GM23248 (cell line): ENCODE data around the gene KRTAP5-6. TPM values are rescaled to one million over a fixed set of nuclear protein-coding genes. Genes with fewer than 3 reads are reported as not detected.

Experiments
- DNase-seq: peaks from one replicate; pipeline ENCODE4 v3.0.0-alpha.2; 2015
- H2AFZ ChIP-seq: fragments of 200-600 bp; sonication (generic); 2 replicates; pipeline ENCODE4 v1.6.1; 2016; ENCODE audit warnings: antibody characterized with exemption
- H3F3A ChIP-seq: fragments of 200-600 bp; sonication (generic); 2 replicates; pipeline ENCODE4 v1.6.1; 2016; ENCODE audit warnings: mild to moderate bottlenecking, antibody characterized with exemption, mixed run types; ENCODE audit not compliant: insufficient read depth
- H3K27ac ChIP-seq: fragments of 200-600 bp; sonication (generic); 2 replicates; pipeline ENCODE4 v1.5.1; 2016; ENCODE audit warnings: mild to moderate bottlenecking
- H3K27me3 ChIP-seq: fragments of 200-600 bp; sonication (generic); replicated peaks from 2 replicates; pipeline ENCODE4 v1.6.1; 2016; ENCODE audit warnings: mild to moderate bottlenecking; ENCODE audit not compliant: insufficient read depth
- H3K36me3 ChIP-seq: fragments of 200-600 bp; sonication (generic); 2 replicates; pipeline ENCODE4 v1.6.1; 2016; ENCODE audit warnings: low read depth, mild to moderate bottlenecking
- H3K4me1 ChIP-seq: fragments of 200-600 bp; sonication (generic); 2 replicates; pipeline ENCODE4 v1.6.1; 2016; ENCODE audit warnings: mild to moderate bottlenecking; ENCODE audit not compliant: insufficient read depth
- H3K4me2 ChIP-seq: fragments of 200-600 bp; sonication (generic); one replicate; pipeline ENCODE4 v1.6.1; 2016; ENCODE audit warnings: mild to moderate bottlenecking; ENCODE audit not compliant: unreplicated experiment
- H3K4me3 ChIP-seq: fragments of 200-600 bp; sonication (generic); 2 replicates; pipeline ENCODE4 v1.5.1; 2016; ENCODE audit warnings: mild to moderate bottlenecking
- H3K79me2 ChIP-seq: fragments of 200-600 bp; sonication (generic); 2 replicates; pipeline ENCODE4 v1.6.1; 2016; ENCODE audit warnings: mild to moderate bottlenecking; ENCODE audit not compliant: insufficient read depth
- H3K9ac ChIP-seq: fragments of 200-600 bp; sonication (generic); 2 replicates; pipeline ENCODE4 v1.6.1; 2016; ENCODE audit warnings: mild to moderate bottlenecking
- H3K9me2 ChIP-seq: fragments of 200-600 bp; sonication (generic); 2 replicates; pipeline ENCODE4 v1.6.1; 2016; ENCODE audit warnings: mixed run types, mild to moderate bottlenecking, moderate library complexity; ENCODE audit not compliant: insufficient read depth
- H3K9me3 ChIP-seq: fragments of 200-600 bp; sonication (generic); one replicate; pipeline ENCODE4 v1.6.1; 2017; ENCODE audit warnings: low read depth
- H4K20me1 ChIP-seq: fragments of 200-600 bp; sonication (generic); 2 replicates; pipeline ENCODE4 v1.6.0; 2016; ENCODE audit not compliant: insufficient read depth
- EZH2 ChIP-seq: fragments of 200-600 bp; sonication (generic); IDR thresholded peaks from 2 replicates; pipeline ENCODE4 v1.6.1; 2018; ENCODE audit warnings: antibody characterized with exemption, mild to moderate bottlenecking; ENCODE audit not compliant: insufficient read depth, poor library complexity, severe bottlenecking
- EZH2phosphoT487 ChIP-seq: fragments of 200-600 bp; sonication (generic); IDR thresholded peaks from 2 replicates; pipeline ENCODE4 v1.6.1; 2018; ENCODE audit warnings: antibody characterized with exemption, moderate library complexity, mild to moderate bottlenecking, low read depth; ENCODE audit not compliant: insufficient read depth
- WGBS, 2 experiments: methylation state at CpG; one replicate each; pipeline ENCODE4 v1.1.6; 2015 to 2017; ENCODE audit warnings: low lambda C conversion rate in 2 of 2, low coverage in 1 of 2; ENCODE audit errors: missing lambda C conversion rate in 2 of 2; 5-methylcytosine and 5-hydroxymethylcytosine counted together
- in situ Hi-C: fragments of 300-500 bp; cut with MboI; formaldehyde crosslinking; loops from 2 replicates; pipeline ENCODE4 v1.15.0; 2020
- polyA plus RNA-seq: library from polyadenylated mRNA; unstranded; fragments of >200 nt; fragmentation: Nextera tagmentation; extraction: Ambion mirVana; gene quantifications from 2 replicates; pipeline ENCODE4 v1.2.1, GENCODE V29; 2016
- total RNA-seq: library from RNA; depleted of rRNA; stranded (reverse); fragments of >200 nt; shearing (Covaris generic); gene quantifications from 2 replicates; pipeline ENCODE4 v1.2.3, GENCODE V29; 2014

Gene KRTAP5-6
- total and polyA plus RNA-seq, 2 experiments from 2014 or later: not detected

- DNase-seq: no peak
- no peaks in the 10 kb centered on the region for H3K9me2 ChIP-seq
- H3K27me3 ChIP-seq: peaks cover 12% of the 10 kb centered on the region
- in situ Hi-C loops: no loop called here
- H3K4me2 ChIP-seq: no peak overlapping the region
- H3K4me3 ChIP-seq: no peak overlapping the region
- no peaks in the 10 kb centered on the region for H3K36me3 ChIP-seq
- H3K4me1 ChIP-seq: no peaks in the 10 kb centered on the region
- H2AFZ ChIP-seq: no peak overlapping the region
- TF ChIP-seq EZH2phosphoT487 (no peak), EZH2 (no peak)
- WGBS, 2 experiments: 47 to 49% methylated on average over 15 of the region's 15 CpGs
- no peaks in the 10 kb centered on the region for H3F3A ChIP-seq
- H4K20me1 ChIP-seq: no peaks in the 10 kb centered on the region
- no peak overlapping the region for H3K9ac ChIP-seq
- no peak overlapping the region for H3K27ac ChIP-seq
- no peaks in the 10 kb centered on the region for H3K79me2 ChIP-seq
- no peaks in the 10 kb centered on the region for H3K9me3 ChIP-seq
Observed at GRCh38 chr11:1650034-1650917, 46.7 kb upstream of the KRTAP5-6 start.

GRCh38 chr11:1650918-1651262, 46.1 kb upstream of the KRTAP5-6 start:
- Histone ChIP-seq H2AFZ (no peak overlapping the region), H3K27ac (no peak overlapping the region), H3K9ac (no peak overlapping the region), H3K27me3 (peaks cover 12% of the 10 kb centered on the region), H3K36me3 (no peaks in the 10 kb centered on the region), H3K9me2 (no peaks in the 10 kb centered on the region), H3F3A (no peaks in the 10 kb centered on the region), H4K20me1 (no peaks in the 10 kb centered on the region), H3K4me2 (no peak overlapping the region), H3K9me3 (no peaks in the 10 kb centered on the region), H3K79me2 (no peaks in the 10 kb centered on the region), H3K4me1 (no peaks in the 10 kb centered on the region), H3K4me3 (no peak overlapping the region)
- DNase-seq: no peak
- TF ChIP-seq EZH2 (no peak), EZH2phosphoT487 (no peak)
- in situ Hi-C loops: no loop called here
- WGBS, 2 experiments: 55 to 59% methylated on average over 5 of the region's 5 CpGs

- peaks cover 12% of the 10 kb centered on the region for H3K27me3 ChIP-seq
- H2AFZ ChIP-seq: no peak overlapping the region
- no peak for DNase-seq
- H3K9me3 ChIP-seq: no peaks in the 10 kb centered on the region
- no peaks in the 10 kb centered on the region for H3K9me2 ChIP-seq
- no peaks in the 10 kb centered on the region for H3K4me1 ChIP-seq
- no peaks in the 10 kb centered on the region for H3F3A ChIP-seq
- H3K27ac ChIP-seq: no peak overlapping the region
- H3K9ac ChIP-seq: no peak overlapping the region
- in situ Hi-C loops: no loop called here
- no peaks in the 10 kb centered on the region for H4K20me1 ChIP-seq
- no peak overlapping the region for H3K4me2 ChIP-seq
- H3K4me3 ChIP-seq: no peak overlapping the region
- no peaks in the 10 kb centered on the region for H3K79me2 ChIP-seq
- TF ChIP-seq EZH2 (no peak), EZH2phosphoT487 (no peak)
- H3K36me3 ChIP-seq: no peaks in the 10 kb centered on the region
- 49 to 56% methylated on average over 7 of the region's 7 CpGs for WGBS, 2 experiments
Observed at GRCh38 chr11:1651411-1651980, 45.5 kb upstream of the KRTAP5-6 start.

GRCh38 chr11:1652026-1652425, 45.0 kb upstream of the KRTAP5-6 start:
- Histone ChIP-seq H3K27ac (no peak overlapping the region), H3K4me3 (no peak overlapping the region), H3K4me1 (no peaks in the 10 kb centered on the region), H3K4me2 (no peak overlapping the region), H3K36me3 (no peaks in the 10 kb centered on the region), H2AFZ (no peak overlapping the region), H3K27me3 (peaks cover 10% of the 10 kb centered on the region), H3K9me2 (no peaks in the 10 kb centered on the region), H3K79me2 (no peaks in the 10 kb centered on the region), H4K20me1 (no peaks in the 10 kb centered on the region), H3K9me3 (no peaks in the 10 kb centered on the region), H3F3A (no peaks in the 10 kb centered on the region), H3K9ac (no peak overlapping the region)
- in situ Hi-C loops: no loop called here
- WGBS, 2 experiments: 42 to 50% methylated on average over 17 to 19 of the region's 19 CpGs
- TF ChIP-seq EZH2: no peak
- no peak for TF ChIP-seq EZH2phosphoT487
- DNase-seq: no peak
